PC-9 (cell line): ENCODE results near the gene KRTAP5-1. TPM values are rescaled to one million over a fixed set of nuclear protein-coding genes. Genes with fewer than 3 reads are reported as not detected.

ENCODE experiments used
- BruUV-seq: library from RNA; stranded (reverse); fragments of 400-500 nt; replicated peaks from 2 replicates; lab custom pipeline; 2021; lab: Mats Ljungman, UMichigan
- CTCF ChIA-PET: fragments of 300-600 bp; sonication (Branson Sonifier 250); formaldehyde crosslinking; loops from one replicate; lab custom pipeline; 2022; ENCODE audit warnings: antibody characterized with exemption; lab: Charles Lee
- POLR2A ChIA-PET: fragments of 300-600 bp; sonication (Branson Sonifier 250); formaldehyde crosslinking; loops from one replicate; lab custom pipeline; 2022; ENCODE audit warnings: antibody characterized with exemption; ENCODE audit not compliant: unreplicated experiment; lab: Charles Lee
- DNase-seq, 2 experiments: peaks; one replicate each; pipeline versions ENCODE4 v3.0.0 to v3.0.0-alpha.2; 2015 to 2022; ENCODE audit warnings: mixed read lengths in 1 of 2
- H2AFZ ChIP-seq: fragments of 200-600 bp; sonication (generic); 2 replicates; pipeline ENCODE4 v1.8.1; 2017; ENCODE audit warnings: antibody characterized with exemption
- H3F3A ChIP-seq: fragments of 200-600 bp; sonication (generic); 2 replicates; pipeline ENCODE4 v1.8.1; 2017; ENCODE audit warnings: antibody characterized with exemption, mild to moderate bottlenecking, low read depth; ENCODE audit not compliant: insufficient read depth
- H3K27ac ChIP-seq: fragments of 200-600 bp; sonication (generic); 2 replicates; pipeline ENCODE4 v1.6.1; 2016; ENCODE audit warnings: mixed run types
- H3K27me3 ChIP-seq: fragments of 200-600 bp; sonication (generic); 2 replicates; pipeline ENCODE4 v1.6.1; 2016; ENCODE audit warnings: low read depth, mixed run types; ENCODE audit not compliant: insufficient read depth
- H3K36me3 ChIP-seq: fragments of 200-600 bp; sonication (generic); 2 replicates; pipeline ENCODE4 v1.6.1; 2016; ENCODE audit warnings: low read depth, mixed run types
- H3K4me1 ChIP-seq: fragments of 200-600 bp; sonication (generic); replicated peaks from 2 replicates; pipeline ENCODE4 v1.6.1; 2016; ENCODE audit warnings: mixed run types; ENCODE audit not compliant: insufficient read depth
- H3K4me2 ChIP-seq: fragments of 200-600 bp; sonication (generic); 2 replicates; pipeline ENCODE4 v1.6.1; 2017; ENCODE audit warnings: mixed run types
- H3K4me3 ChIP-seq: fragments of 200-600 bp; sonication (generic); 2 replicates; pipeline ENCODE4 v1.6.1; 2016; ENCODE audit warnings: mixed run types
- H3K79me2 ChIP-seq: fragments of 200-600 bp; sonication (generic); 2 replicates; pipeline ENCODE4 v1.6.1; 2017; ENCODE audit warnings: low read depth, mixed run types
- H3K9me2 ChIP-seq: fragments of 200-600 bp; sonication (generic); 2 replicates; pipeline ENCODE4 v1.8.1; 2017; ENCODE audit warnings: mild to moderate bottlenecking; ENCODE audit not compliant: insufficient read depth
- H3K9me3 ChIP-seq: fragments of 200-600 bp; sonication (generic); 2 replicates; pipeline ENCODE4 v1.8.1; 2016; ENCODE audit warnings: low read depth; ENCODE audit not compliant: insufficient read depth
- H4K20me1 ChIP-seq: fragments of 200-600 bp; sonication (generic); 2 replicates; pipeline ENCODE4 v1.8.1; 2017; ENCODE audit not compliant: insufficient read depth
- EZH2 ChIP-seq: fragments of 200-600 bp; sonication (generic); IDR thresholded peaks from 2 replicates; pipeline ENCODE4 v1.8.0; 2017; ENCODE audit warnings: antibody characterized with exemption, low read depth
- intact Hi-C: fragments of 100-400 bp; cut with micrococcal nuclease; formaldehyde crosslinking; loops from one replicate; pipeline ENCODE4 v1.10.0; 2022; ENCODE audit not compliant: unreplicated experiment
- total RNA-seq: library from RNA; stranded (reverse); gene quantifications from 2 replicates; pipeline ENCODE4 v1.2.3, GENCODE V29; 2021
- TF ChIP-seq, protein P1 (sequence below): fragments of 200-600 bp; sonication (generic); conservative IDR thresholded peaks from 2 replicates; pipeline ENCODE4 v1.6.1; 2017; ENCODE audit warnings: mixed run types, antibody characterized with exemption, mild to moderate bottlenecking, moderate library complexity

The KRTAP5-1 gene
- total RNA-seq, 1 experiment from 2014 or later = not detected

- intact Hi-C loops = no loop called here
- ChIA-PET POLR2A (no interaction called here), CTCF (interaction anchor here (0.6 kb wide), 1 partner anchor 346 kb away, joined by 7 read pairs; no protein-coding TSS in a partner anchor)
- no peaks in the 10 kb centered on the region for H3K79me2 ChIP-seq
- H3K27ac ChIP-seq = no peak overlapping the region
- no peaks in the 10 kb centered on the region for H3K36me3 ChIP-seq
- BruUV-seq = no TSS peak
- no peak for DNase-seq
- TF ChIP-seq, protein P1, sequence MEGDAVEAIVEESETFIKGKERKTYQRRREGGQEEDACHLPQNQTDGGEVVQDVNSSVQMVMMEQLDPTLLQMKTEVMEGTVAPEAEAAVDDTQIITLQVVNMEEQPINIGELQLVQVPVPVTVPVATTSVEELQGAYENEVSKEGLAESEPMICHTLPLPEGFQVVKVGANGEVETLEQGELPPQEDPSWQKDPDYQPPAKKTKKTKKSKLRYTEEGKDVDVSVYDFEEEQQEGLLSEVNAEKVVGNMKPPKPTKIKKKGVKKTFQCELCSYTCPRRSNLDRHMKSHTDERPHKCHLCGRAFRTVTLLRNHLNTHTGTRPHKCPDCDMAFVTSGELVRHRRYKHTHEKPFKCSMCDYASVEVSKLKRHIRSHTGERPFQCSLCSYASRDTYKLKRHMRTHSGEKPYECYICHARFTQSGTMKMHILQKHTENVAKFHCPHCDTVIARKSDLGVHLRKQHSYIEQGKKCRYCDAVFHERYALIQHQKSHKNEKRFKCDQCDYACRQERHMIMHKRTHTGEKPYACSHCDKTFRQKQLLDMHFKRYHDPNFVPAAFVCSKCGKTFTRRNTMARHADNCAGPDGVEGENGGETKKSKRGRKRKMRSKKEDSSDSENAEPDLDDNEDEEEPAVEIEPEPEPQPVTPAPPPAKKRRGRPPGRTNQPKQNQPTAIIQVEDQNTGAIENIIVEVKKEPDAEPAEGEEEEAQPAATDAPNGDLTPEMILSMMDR = no peak
- no peak for TF ChIP-seq EZH2
- no peak overlapping the region for H3K4me2 ChIP-seq
- no peaks in the 10 kb centered on the region for H3K9me2 ChIP-seq
- no peaks in the 10 kb centered on the region for H3K4me1 ChIP-seq
- no peaks in the 10 kb centered on the region for H4K20me1 ChIP-seq
- H2AFZ ChIP-seq = no peak overlapping the region
- H3F3A ChIP-seq = peaks cover 6% of the 10 kb centered on the region; the same call in 1 of the 2 replicates
- H3K27me3 ChIP-seq = no peaks in the 10 kb centered on the region
- no peaks in the 10 kb centered on the region for H3K9me3 ChIP-seq
- no peak overlapping the region for H3K4me3 ChIP-seq
Measured at GRCh38 chr11:1566381-1567051, 18.6 kb downstream of the KRTAP5-1 start.

DNA sequence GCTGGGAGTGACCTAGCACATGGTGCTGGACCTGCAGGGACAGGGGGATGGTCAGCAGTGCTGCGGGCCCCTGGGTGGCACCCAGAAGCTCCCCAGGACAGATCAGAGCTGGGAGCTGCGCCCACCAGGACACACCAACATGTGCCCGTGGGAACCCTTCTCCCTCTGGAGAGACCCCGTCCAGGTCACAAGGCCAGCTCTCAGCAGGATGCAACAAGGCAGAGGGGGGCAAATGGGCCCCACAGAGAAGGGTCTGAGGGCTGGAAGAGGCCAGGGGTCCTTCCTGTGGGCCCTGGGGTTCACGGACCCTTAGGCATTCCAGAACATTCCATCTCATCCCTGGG lies 19.2 kb downstream of the KRTAP5-1 start:
- H3K4me1 ChIP-seq = no peaks in the 10 kb centered on the region
- TF ChIP-seq, protein P1 = no peak
- TF ChIP-seq EZH2 = no peak
- no peaks in the 10 kb centered on the region for H3K9me2 ChIP-seq
- ChIA-PET CTCF (no interaction called here), POLR2A (no interaction called here)
- intact Hi-C loops = no loop called here
- no peak for DNase-seq
- no peak overlapping the region for H3K4me3 ChIP-seq
- H3K9me3 ChIP-seq = no peaks in the 10 kb centered on the region
- H3K27ac ChIP-seq = no peak overlapping the region
- H3K4me2 ChIP-seq = no peak overlapping the region
- H3K27me3 ChIP-seq = no peaks in the 10 kb centered on the region
- no peaks in the 10 kb centered on the region for H3K79me2 ChIP-seq
- H2AFZ ChIP-seq = no peak overlapping the region
- H4K20me1 ChIP-seq = no peaks in the 10 kb centered on the region
- H3F3A ChIP-seq = peaks cover 6% of the 10 kb centered on the region; the same call in 1 of the 2 replicates
- H3K36me3 ChIP-seq = no peaks in the 10 kb centered on the region
- BruUV-seq = no TSS peak

GRCh38 chr11:1565173-1565903 lies 19.7 kb downstream of the KRTAP5-1 start:
- ChIA-PET CTCF (no interaction called here), POLR2A (no interaction called here)
- intact Hi-C loops = no loop called here
- no peak for DNase-seq
- Histone ChIP-seq H3K36me3 (no peaks in the 10 kb centered on the region), H3K4me2 (no peak overlapping the region), H3F3A (peaks cover 3% of the 10 kb centered on the region; the same call in 1 of the 2 replicates), H3K79me2 (no peaks in the 10 kb centered on the region), H3K4me1 (no peaks in the 10 kb centered on the region), H3K9me2 (no peaks in the 10 kb centered on the region), H2AFZ (no peak overlapping the region), H3K27ac (no peak overlapping the region), H3K4me3 (no peak overlapping the region), H4K20me1 (no peaks in the 10 kb centered on the region), H3K27me3 (no peaks in the 10 kb centered on the region), H3K9me3 (no peaks in the 10 kb centered on the region)
- BruUV-seq = no TSS peak
- TF ChIP-seq EZH2 = no peak
- TF ChIP-seq, protein P1 = no peak
